NCI-H2081 treated with DMSO at 0.1 percent for 48 hours (cell line): ENCODE results near the gene CAPN6.

Experiments
- DNase-seq: peaks from one replicate; lab custom pipeline; 2025; lab: John Stamatoyannopoulos, UW

The CAPN6 gene

DNA sequence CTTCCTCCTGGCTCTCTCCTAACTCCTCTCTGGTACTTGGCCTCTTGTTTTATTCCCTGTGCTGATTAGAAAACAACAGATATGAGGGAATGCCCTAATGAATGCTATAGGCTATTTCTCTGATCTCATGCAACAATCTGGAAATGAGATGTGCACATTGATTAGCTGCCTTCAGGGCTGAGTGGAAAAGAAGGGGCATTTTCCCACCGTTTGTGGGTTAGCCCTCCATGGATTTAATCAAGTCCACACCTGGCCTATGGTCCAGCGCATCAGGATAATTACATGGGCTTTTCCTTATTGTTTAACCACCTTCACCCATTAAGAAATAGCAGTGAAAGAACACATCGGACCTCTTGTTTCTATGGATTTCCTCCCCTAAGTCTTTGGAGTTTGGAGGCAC lies 70.0 kb downstream of the CAPN6 start:
- no peak for DNase-seq

GRCh38 chrX:111199505-111199904 lies 70.8 kb downstream of the CAPN6 start:
- no peak for DNase-seq
